Left colon (tissue), 2 donors: ENCODE data around the gene DNAJC17. TPM values are rescaled to one million over a fixed set of nuclear protein-coding genes. Genes with fewer than 3 reads are reported as not detected.
A peak's percentile ranks its signal among the peaks of the same experiment; 100 is the strongest.

Experiments used
- ATAC-seq: fragments of 200-7000 bp; cut with Tn5 transposase; one replicate; pipeline ENCODE4 v1.9.1; 2020; ENCODE audit warnings: mild to moderate bottlenecking, moderate library complexity
- DNase-seq, 2 donors: peaks; one replicate each; pipeline ENCODE4 v3.0.0-alpha.2; 2020
- intact Hi-C, 2 donors: fragments of 100-400 bp; cut with DNase I in 1 of 2; cut with micrococcal nuclease in 1 of 2; formaldehyde crosslinking; loops; one replicate each; pipeline versions ENCODE4 v1.11.2 to v1.14.0; 2022; cut with DNase I, micrococcal nuclease
- total RNA-seq, 2 donors: library from RNA; stranded (reverse); fragmentation: NEBNext Ultra II Directional; extraction: Animal tissue kit (Norgen Biotek cat#: 25700); gene quantifications; one replicate each; pipeline ENCODE4 v1.2.1, GENCODE V29; 2021
- donor health status: DM: no; HTN: no; CAD: no.
- donor health status: DM: yes; HTN: yes; CAD: no.

DNAJC17 gene
- total RNA-seq, 2 donors from 2014 or later: 32.8 to 36.9 TPM

DNA sequence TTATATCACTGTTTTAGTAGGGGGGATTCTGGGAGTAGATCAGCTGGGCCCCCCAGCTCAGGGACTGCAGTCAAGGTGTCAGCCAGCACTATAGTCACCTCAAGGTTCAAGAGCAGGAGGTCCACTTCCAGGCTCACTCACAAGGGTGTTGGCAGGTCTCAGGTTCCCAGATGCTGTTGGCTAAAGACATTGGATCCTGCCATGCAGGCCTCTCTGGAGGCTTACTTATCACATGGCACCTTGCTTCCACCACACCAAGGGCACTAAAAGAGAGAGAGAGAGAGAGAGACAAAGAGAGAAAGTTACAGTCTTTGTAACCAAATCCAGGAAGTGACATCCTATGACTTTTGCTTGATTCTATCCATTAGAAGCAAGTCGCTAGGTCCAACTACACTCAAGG is 28.7 kb upstream of the DNAJC17 start:
- ATAC-seq (no peak), DNase-seq (no peak)
- intact Hi-C loops: no loop called here

DNA sequence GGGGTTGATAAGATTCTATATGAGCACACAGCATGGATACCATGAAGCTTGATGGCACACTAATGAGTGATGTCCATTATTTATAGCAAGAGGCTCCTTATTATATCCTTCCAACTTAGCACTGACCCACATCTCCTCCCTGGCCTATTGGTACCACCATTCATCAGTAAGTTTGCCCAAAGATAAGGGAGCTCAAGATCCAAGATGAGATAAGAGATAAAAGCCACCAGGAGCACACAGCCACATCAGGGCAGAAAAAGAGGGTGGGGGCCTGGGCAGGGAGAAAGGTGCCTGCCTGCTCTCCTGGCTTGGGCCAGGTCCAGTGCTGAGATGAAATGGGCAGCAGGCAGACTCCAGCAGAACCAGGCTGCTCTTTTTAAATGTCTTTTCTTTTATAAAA is 25.6 kb upstream of the DNAJC17 start:
- intact Hi-C loops: no loop called here
- ATAC-seq: no peak
- no peak for DNase-seq

DNA sequence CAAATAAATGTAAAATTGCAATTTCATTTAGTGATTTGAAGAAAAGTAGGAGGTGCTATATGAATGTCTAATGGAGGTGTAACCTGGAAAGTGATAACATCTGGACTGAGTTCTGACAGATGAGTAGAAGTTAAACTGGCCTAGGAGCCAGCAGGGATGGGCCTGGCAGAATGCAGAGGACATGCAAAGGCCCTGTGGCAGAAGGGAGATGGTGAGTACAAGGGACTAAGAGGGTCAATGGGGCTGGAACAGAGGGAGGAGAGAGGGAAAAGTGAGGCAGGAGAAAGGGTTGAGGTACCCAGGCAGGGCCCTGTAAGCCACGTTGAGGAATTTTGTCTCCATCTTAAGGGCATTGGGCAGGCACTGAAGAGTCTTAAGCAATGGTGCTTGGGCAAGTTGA is 24.6 kb upstream of the DNAJC17 start:
- ATAC-seq (no peak), DNase-seq (no peak)
- intact Hi-C loops: no loop called here

DNA sequence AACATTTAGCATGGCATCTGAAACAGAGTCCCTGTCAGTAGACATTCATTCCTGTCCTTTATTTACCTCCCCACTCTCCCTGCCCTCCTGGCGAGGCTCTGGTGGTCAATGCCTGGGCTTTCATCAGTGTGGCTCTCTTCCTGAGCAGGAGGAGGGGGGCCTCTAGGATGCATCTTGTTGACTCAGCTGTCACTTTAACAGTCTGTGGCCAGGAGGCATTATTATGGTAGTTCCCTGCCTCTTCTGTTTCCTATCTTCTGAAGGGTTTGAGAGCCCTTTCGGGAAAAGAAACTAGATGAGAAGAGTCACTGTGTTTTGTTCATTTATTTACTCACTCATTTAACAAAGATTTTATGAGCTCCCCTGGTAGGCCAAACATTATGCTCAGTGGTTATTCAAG is 23.6 kb upstream of the DNAJC17 start:
- DNase-seq (no peak), ATAC-seq (no peak)
- intact Hi-C loops: no loop called here

DNA sequence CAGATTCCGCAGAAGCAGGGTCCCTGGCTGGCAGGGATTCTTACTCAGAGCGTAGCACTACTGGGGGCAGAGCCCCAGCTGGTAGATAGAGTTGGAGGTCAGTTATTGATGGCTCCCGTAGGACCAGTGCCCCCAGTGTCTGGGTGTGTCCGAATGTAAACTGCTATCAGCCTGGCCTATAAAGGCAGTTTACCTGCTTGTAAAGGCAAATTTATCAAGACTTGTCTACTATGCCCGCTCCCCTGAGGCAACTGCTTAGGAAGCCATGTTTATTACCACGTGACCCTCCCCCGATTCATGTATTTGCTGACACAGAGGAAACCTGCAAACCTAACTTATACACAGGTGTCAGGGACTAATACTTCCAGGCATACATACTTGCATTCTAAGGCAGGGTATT is 21.8 kb upstream of the DNAJC17 start:
- DNase-seq (peak; percentile 51 to 65), ATAC-seq (peak; percentile 53)
- intact Hi-C loops: no loop called here

DNA sequence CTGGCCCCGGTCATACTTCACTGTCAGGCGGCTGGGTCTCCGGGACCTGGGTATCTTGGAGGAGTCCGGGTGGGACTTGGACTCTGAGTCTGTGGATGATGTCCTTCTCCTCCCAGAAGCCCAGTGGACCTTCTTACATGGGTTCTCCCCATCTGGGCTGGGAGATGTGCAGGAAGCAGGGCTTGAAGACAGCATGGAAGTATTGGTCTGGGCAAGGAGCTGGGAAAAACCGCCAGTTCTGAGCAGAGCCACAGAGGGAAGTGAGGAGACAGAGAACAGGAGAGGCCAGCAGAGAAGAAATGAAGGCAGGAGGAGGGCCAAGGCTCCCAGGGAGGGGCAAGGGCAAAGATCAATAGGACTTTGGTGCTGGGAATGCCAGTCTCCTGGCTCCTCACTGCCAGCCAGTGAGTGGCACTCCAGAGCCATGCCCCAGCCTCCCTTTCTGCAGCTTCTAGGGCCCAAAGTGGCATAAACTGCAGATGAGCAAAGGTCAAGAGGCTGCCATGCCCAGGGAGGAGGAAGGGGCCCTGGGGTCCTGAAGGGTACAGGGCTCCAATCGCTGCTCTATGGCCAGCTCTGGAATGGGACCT is 21.3 kb upstream of the DNAJC17 start, which contains the start of gene PPP1R14D:
Gene PPP1R14D (minus strand): TSS at position 262 of the 590 bp plus-strand sequence. CDS start 67 bp downstream, at position 195.
- peak; percentile 80 for ATAC-seq
- intact Hi-C loops: no loop called here
- DNase-seq: peak; percentile 79 to 90

DNA sequence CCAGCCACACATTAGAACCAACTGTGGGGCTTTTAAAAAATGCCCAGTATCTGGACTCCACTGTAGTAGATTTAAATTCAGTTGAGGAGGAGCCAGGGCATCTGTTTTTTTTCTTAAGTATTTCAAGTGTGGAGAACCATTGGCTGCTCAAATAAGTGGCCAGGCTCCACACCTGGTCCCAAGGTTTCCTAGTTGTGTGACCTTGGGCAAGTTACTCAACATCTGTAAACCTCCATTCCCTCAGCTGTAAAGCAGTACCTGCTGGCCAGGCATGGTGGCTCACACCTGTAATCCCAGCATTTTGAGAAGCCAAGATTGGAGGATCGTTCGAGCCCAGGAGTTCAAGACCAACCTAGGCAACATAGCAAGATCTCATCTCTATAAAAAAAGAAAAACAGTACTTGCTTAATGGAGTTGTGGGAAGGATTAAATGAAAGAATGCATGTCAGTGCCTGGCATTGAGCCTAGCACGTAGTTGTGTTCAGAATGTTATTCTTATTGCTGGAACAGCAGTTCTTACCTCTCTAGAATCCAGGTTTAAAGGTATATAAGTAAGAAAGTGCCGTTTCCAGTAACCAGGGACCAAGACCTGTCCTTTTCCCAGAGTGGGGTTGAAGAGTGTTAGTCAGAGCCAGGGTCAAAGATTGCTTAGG is 19.3 kb upstream of the DNAJC17 start:
- intact Hi-C loops: no loop called here
- DNase-seq: no peak
- ATAC-seq: peak; percentile 11

DNA sequence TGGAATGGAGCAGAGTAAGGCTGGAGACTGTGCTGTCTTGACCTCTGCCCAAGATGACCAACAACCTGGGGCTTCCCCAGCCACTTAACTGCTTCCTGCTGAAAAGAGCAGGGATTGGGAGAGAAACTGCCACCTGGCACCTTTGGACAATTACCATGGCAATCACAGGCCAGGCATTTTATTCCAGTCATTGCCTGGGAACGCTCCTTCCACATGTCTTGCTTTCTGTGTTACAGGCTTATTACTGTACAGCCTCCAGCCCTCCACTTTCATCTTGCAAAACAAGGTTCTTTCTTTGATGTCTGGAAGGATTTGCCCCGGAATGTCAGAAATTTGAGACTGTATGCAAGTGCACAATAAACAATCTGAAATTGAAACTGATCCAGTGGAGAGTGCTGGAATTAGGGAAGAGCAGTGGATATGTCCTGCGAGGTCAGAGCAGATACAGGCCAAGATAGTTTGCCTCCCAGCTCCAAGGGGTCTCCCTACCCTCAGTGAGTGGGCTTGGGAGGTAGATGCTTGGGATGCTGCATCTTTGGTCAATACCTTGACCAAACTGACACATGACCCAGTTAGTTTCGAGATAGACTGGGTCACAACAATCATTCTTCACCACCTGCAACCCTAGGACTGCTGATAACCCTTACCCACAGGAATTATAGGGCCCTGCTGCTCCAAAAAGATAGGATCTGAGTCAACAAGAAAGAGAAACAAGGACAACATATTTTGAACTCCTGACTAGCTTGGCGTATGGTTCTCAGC is 18.6 kb upstream of the DNAJC17 start:
- ATAC-seq: peak; percentile 59
- intact Hi-C loops: no loop called here
- peak; percentile 62 to 86 for DNase-seq

DNA sequence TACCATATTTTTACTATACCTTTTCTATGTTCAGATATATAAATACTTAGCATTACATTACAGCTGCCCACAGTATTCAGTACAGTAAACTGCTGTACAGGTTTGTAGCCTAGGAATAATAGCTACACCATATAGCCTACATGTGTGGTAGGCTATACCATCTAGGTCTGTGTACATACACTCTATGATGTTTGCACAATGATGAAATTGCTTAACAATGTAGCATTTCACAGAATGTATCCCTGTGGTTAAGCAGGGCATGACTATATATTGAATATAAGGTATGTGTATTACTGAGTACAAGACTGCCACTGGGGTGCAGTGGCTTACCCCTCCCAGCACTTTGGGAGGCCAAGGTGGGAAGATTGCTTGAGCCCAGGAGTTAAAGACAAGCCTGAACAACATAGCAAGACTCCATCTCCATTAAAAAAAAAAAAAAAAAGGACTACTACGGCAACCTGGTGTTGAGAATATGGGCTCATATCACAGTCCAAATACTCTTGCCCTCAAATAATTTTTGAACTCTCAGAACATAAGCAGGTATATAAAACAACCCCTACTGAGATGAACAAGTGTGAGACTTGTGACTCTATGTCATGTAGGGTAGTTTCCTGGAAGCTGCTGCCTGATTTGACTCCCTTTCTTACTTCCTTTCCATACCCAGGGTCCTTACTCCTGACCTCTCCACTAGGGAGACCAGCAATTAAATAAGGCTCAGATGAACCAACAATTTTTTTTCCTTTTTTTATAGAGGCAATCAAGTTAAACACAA is 16.5 kb upstream of the DNAJC17 start:
- DNase-seq (no peak), ATAC-seq (peak; percentile 59)

DNA sequence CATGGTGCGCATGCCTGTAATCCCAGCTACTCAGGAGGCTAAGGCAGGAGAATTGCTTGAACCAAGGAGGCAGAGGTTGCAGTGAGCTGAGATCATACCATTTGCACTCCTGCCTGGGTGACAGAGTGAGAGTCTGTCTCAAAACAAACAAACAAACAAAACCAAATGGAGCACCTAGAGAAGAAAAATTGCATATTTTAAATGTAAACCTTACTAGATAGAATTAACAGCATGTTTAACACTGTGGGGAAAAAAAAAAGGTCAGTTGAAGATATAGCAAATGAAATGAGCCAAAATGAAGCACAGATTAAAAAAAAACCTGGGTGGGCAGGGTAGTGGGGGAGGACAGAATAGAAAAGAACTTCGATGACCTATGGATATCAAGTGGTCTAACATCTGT is 13.9 kb upstream of the DNAJC17 start:
- intact Hi-C loops: no loop called here
- ATAC-seq: no peak
- DNase-seq: no peak

More for the DNA sequence above, 16.5 kb upstream of the DNAJC17 start:
- intact Hi-C loops: no loop called here

DNA sequence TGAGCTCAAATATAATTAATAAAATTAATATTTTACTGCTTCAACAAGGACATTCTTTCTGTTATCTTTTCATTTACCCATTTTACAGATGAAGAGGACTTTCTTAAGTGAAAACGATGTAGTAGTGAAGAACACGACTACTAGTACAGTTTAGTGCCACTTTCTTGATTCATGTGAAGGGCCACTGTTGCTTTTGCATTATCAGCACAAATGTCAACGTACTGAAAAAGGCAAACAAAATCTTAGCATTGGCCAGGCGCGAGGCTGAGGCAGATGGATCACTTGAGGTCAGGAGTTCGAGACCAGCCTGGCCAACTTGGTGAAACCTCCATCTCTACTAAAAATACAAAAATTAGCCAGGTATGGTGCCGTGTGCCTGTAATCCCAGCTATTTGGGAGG is 11.8 kb upstream of the DNAJC17 start:
- DNase-seq (no peak), ATAC-seq (no peak)
- intact Hi-C loops: no loop called here

DNA sequence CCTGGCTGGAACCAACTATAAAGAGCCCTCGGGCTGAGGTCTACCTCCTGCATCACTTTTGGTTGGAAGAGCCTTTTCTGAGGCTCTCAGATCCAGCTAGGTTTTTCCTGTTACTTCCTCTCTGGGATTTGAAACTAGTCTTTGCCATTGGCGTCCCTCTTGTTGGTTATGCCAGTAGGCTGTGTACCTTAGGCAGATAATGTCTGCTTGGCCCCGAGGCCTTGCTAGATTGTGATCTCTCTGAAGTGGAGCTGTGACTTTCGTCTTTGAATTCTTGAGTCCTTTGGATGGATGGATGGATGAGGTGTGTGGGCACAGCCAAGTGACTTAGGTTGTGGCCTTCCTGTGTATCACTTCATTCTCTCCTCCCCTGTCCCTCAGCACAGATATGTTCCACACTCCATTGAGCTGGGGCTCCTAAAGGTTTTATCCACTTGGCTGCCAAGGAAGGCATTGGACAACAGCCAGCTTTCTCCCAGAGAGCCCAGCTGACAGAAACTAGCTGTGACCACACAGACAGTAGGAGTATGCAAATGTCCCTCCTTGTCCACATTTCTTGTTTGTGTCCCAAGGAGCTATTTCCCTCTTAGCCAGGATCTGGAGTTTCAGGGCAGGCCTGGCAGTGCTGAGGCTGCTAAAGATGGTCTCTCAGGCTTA is 7.9 kb upstream of the DNAJC17 start:
- no peak for ATAC-seq
- intact Hi-C loops: no loop called here
- no peak for DNase-seq

DNA sequence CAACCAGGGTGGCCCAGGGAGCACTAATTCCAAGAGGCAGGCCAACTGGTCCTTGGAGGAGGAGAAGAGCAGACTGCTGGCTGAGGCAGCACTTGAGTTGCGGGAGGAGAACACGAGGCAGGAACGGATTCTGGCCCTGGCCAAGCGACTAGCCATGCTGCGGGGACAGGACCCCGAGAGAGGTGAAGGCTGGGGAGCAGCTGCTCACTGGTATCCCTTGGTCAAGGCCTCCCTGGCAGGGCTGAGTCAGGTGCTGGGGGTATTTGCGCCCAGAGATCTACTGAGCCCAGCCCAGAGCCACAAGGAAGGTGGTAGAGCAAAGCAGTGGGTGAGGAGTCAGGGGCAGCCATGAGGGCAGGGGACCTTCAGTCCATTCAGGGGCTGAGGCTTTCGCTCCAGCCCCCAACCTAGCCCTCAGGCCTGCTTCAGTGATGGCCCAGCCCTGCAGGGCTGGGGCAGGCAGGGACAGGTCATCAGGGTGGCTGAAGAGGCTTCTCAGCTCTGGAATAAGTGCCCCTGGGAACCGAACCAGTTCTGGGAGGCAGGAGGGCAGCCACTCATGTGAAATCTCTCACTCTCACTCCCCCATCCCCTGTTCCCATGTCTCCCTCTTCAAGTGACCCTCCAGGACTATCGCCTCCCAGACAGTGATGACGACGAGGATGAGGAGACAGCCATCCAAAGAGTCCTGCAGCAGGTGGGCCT is 5.6 kb upstream of the DNAJC17 start:
- no peak for ATAC-seq
- no peak for DNase-seq
- intact Hi-C loops: no loop called here

DNA sequence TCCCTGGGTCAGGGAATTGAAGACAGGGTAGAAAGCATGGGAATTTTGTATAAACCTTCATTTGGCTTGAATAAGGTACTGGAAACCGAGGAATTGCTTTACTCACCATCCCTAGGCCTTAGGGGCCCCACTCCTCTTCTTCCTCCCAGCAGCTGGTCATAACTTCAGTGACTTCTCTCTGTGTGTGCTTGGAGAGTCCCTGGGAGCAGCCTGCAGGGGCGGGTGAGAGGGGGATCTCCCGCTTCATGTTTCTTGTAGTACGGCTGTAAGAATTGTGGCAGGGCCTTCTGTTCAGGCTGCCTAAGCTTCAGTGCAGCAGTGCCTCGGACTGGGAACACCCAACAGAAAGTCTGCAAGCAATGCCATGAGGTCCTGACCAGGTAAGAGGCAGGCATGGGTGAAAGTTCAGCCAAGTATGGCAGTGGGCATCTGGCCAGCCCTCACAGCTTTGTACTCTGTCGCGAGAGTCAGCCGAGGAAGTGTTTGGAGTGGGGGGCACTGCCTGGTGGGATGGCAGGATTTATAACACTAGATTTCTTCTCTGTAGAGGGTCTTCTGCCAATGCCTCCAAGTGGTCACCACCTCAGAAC is 1.7 kb upstream of the DNAJC17 start:
- DNase-seq (no peak), ATAC-seq (no peak)
- intact Hi-C loops: no loop called here

DNA sequence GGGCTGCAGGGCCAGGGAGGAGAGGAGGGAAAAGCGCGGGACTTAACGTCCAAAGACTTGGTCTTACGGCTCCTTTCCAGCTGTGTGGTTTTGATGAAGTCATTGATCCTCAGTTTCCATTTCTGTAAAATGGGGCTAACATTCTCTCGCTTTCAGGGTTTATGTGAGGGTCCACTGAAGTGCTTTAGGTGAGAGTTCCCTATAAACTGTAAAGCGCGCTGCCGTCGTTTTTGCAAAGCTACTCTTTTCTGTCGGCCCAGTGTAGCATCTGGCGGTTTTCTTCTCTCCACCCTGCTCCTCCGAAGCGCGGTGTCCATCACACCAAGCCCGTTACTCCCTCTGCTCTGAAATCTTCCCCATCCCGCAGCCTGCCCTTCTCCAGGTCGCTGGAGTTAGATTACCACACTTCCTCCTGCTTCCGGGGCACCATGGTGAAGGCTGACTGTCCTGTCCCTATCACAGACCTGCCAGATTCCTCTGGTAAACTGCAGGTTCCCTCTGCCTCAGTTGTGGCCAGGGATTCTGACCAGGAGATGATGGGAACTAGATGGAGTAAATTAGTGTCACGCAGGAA is 702 bp upstream of the DNAJC17 start:
- ATAC-seq: peak; percentile 16
- DNase-seq: peak in 1 of 2 donors; percentile 32
- intact Hi-C loops: no loop called here

DNA sequence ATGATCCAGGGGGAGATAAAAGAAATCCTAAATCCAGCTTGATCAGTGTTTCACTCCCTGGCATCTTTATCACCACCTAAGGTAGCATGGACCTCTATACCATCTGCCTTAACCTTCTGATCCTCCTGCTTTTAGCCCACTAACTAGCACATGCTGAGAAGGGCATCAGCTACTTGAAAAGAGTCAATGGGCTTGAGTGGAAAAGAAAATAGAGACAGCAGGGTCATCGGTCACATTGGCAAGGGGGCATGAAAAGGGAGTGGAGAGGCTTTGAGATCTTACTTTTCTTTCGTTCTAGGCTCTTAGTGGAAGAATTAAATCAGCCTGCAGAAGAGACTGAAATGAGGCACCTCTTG is 623 bp downstream of the DNAJC17 start:
- no peak for ATAC-seq
- intact Hi-C loops: no loop called here

DNA sequence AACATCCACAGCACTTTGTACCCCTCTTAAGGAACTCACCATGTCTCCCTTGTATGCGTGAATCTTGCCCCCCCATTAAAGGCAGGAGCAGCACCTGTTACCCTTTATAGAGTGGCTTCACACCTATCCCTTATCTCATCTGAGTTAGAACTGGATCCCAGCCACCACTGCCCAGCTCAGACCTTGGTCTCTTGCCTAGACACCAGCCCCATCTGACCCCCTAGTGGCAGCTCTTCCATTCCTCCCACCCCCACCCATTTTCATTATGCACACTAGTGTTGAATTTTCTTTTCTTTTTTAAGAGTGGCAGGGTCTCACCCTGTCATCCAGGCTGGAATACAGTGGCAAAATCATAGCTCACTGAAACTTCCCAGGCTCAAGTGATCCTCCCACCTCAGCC is 3.6 kb downstream of the DNAJC17 start:
- DNase-seq (no peak), ATAC-seq (no peak)
- intact Hi-C loops: no loop called here

More for the DNA sequence above, 623 bp downstream of the DNAJC17 start:
- DNase-seq: no peak

DNA sequence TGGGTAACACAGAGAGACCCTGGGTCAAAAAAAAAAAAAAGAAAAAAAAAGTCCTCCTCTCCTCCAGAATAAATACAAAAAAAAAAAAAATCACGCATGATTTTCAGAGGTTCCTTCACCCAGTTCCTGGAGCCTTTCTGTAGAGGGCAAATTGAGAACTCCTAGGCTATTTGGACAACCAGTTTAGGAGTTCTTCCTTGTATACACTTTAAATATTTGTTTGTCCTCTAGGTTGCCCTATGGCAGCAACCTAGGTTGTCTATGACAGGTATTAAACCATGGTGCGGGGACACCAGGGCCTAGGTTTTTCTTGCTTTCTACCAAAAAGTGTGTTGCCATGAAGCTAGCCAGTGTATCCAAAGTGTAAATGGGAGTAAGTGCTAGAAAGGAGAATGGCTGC is 4.2 kb downstream of the DNAJC17 start:
- intact Hi-C loops: no loop called here
- DNase-seq: no peak
- ATAC-seq: no peak
